Measurements from ENCODE around the gene ANKRD39. TPM values are rescaled to one million over a fixed set of nuclear protein-coding genes. Genes with fewer than 3 reads are reported as not detected.

The ANKRD39 gene
- total RNA-seq, 1 experiment from 2014 or later = 24.4 TPM

DNA sequence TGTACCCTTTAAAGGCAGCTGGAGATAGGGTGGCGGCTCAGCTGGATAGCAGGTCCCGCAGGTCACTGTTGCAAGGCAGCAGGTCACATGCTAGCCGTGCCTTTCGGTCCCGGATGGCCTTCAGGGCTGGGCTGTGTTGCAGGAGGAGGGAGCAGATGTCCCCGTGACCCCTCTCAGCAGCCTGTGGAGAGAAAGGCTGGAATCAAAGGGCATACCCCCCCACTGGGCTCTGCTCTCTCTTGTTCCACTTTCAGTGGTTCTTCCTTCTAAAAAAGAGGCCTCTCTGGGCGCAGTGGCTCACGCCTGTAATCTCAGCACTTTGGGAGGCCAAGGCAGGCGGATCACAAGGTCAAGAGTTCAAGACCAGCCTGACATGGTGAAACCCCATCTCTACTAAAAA lies 9.6 kb downstream of the ANKRD39 start:
- ChIA-PET POLR2A (no interaction called here), CTCF (no interaction called here)
- in situ Hi-C loops (cut with HindIII; ENCODE audit: low pct_unique_long_range_greater_than_20kb, low sequenced_read_pairs) (no loop called here), intact Hi-C loops (cut with micrococcal nuclease; ENCODE audit: unreplicated experiment) (no loop called here)
- BruUV-seq (replicated peaks) = no TSS peak
- no peak for ATAC-seq
- Histone ChIP-seq H3K27me3 (ENCODE audit: control insufficient read depth, insufficient read depth, low read length) (no peaks in the 10 kb centered on the region), H3K36me3 (ENCODE audit: control insufficient read depth, insufficient read depth, low read length) (no peaks in the 10 kb centered on the region), H3K4me1 (ENCODE audit: control insufficient read depth, insufficient read depth, low read length) (no peaks in the 10 kb centered on the region), H3K4me3 (ENCODE audit: low read depth in 2 of 2, low read length in 2 of 2) (no peak overlapping the region), H3K27ac (ENCODE audit: low read length) (no peak overlapping the region), H3K9me3 (ENCODE audit: control insufficient read depth, insufficient read depth, low read depth, low read length) (no peaks in the 10 kb centered on the region)
- TF ChIP-seq SIN3A (IDR thresholded peaks at IDR 0.05; ENCODE audit: borderline replicate concordance, insufficient read depth, low read depth, low read length) (no peak), POLR2AphosphoS5 (IDR thresholded peaks at IDR 0.05; ENCODE audit: low read depth, low read length) (no peak), TCF7L2 (IDR thresholded peaks at IDR 0.05; ENCODE audit: low read depth, low read length) (no peak)
- TF ChIP-seq, protein P1, sequence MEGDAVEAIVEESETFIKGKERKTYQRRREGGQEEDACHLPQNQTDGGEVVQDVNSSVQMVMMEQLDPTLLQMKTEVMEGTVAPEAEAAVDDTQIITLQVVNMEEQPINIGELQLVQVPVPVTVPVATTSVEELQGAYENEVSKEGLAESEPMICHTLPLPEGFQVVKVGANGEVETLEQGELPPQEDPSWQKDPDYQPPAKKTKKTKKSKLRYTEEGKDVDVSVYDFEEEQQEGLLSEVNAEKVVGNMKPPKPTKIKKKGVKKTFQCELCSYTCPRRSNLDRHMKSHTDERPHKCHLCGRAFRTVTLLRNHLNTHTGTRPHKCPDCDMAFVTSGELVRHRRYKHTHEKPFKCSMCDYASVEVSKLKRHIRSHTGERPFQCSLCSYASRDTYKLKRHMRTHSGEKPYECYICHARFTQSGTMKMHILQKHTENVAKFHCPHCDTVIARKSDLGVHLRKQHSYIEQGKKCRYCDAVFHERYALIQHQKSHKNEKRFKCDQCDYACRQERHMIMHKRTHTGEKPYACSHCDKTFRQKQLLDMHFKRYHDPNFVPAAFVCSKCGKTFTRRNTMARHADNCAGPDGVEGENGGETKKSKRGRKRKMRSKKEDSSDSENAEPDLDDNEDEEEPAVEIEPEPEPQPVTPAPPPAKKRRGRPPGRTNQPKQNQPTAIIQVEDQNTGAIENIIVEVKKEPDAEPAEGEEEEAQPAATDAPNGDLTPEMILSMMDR (IDR thresholded peaks at IDR 0.05) = no peak
- TF ChIP-seq, protein P2, sequence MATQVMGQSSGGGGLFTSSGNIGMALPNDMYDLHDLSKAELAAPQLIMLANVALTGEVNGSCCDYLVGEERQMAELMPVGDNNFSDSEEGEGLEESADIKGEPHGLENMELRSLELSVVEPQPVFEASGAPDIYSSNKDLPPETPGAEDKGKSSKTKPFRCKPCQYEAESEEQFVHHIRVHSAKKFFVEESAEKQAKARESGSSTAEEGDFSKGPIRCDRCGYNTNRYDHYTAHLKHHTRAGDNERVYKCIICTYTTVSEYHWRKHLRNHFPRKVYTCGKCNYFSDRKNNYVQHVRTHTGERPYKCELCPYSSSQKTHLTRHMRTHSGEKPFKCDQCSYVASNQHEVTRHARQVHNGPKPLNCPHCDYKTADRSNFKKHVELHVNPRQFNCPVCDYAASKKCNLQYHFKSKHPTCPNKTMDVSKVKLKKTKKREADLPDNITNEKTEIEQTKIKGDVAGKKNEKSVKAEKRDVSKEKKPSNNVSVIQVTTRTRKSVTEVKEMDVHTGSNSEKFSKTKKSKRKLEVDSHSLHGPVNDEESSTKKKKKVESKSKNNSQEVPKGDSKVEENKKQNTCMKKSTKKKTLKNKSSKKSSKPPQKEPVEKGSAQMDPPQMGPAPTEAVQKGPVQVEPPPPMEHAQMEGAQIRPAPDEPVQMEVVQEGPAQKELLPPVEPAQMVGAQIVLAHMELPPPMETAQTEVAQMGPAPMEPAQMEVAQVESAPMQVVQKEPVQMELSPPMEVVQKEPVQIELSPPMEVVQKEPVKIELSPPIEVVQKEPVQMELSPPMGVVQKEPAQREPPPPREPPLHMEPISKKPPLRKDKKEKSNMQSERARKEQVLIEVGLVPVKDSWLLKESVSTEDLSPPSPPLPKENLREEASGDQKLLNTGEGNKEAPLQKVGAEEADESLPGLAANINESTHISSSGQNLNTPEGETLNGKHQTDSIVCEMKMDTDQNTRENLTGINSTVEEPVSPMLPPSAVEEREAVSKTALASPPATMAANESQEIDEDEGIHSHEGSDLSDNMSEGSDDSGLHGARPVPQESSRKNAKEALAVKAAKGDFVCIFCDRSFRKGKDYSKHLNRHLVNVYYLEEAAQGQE (IDR thresholded peaks at IDR 0.05; ENCODE audit: insufficient read depth in 1 of 2, low read depth in 2 of 2, low read length in 1 of 2) = no peak
- no peak for DNase-seq (ENCODE audit: low read depth, low spot score)

DNA sequence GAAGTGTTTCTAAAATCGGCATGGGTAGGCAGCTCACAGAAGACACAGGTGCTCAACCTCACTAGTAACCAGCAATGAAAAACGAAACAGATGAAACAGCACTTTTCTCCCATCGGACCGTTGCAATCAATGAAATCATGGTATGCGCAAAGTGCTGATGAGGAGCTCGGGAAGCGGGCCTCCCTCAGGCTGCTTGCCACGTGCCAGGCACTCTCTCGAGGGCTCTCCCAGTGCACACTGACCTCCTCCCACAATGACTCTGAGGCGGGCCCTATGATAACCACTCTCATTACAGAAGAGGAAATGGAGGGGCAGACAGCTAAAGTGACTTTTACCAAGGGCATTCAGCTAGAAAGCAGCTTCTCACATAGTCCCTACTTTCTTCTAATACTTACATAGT lies 10.2 kb downstream of the ANKRD39 start:
- in situ Hi-C loops (cut with HindIII; ENCODE audit: low pct_unique_long_range_greater_than_20kb, low sequenced_read_pairs) = no loop called here
- no peaks in the 10 kb centered on the region for H3K9me3 ChIP-seq (ENCODE audit: control insufficient read depth, insufficient read depth, low read depth, low read length)
- intact Hi-C loops (cut with micrococcal nuclease; ENCODE audit: unreplicated experiment) = no loop called here
- H3K27me3 ChIP-seq (ENCODE audit: control insufficient read depth, insufficient read depth, low read length) = no peaks in the 10 kb centered on the region
- ATAC-seq (no peak), DNase-seq (ENCODE audit: low read depth, low spot score) (no peak)
- H3K4me1 ChIP-seq (ENCODE audit: control insufficient read depth, insufficient read depth, low read length) = no peaks in the 10 kb centered on the region
- POLR2A ChIA-PET = no interaction called here
- CTCF ChIA-PET = no interaction called here
- BruUV-seq (replicated peaks) = no TSS peak
- no peak overlapping the region for H3K4me3 ChIP-seq (ENCODE audit: low read depth in 2 of 2, low read length in 2 of 2)
- H3K27ac ChIP-seq (ENCODE audit: low read length) = no peak overlapping the region
- no peaks in the 10 kb centered on the region for H3K36me3 ChIP-seq (ENCODE audit: control insufficient read depth, insufficient read depth, low read length)
- TF ChIP-seq, protein P2 (IDR thresholded peaks at IDR 0.05; ENCODE audit: insufficient read depth in 1 of 2, low read depth in 2 of 2, low read length in 1 of 2) = no peak
- TF ChIP-seq TCF7L2 (IDR thresholded peaks at IDR 0.05; ENCODE audit: low read depth, low read length) = no peak
- no peak for TF ChIP-seq POLR2AphosphoS5 (IDR thresholded peaks at IDR 0.05; ENCODE audit: low read depth, low read length)
- TF ChIP-seq, protein P1 (IDR thresholded peaks at IDR 0.05) = no peak
- no peak for TF ChIP-seq SIN3A (IDR thresholded peaks at IDR 0.05; ENCODE audit: borderline replicate concordance, insufficient read depth, low read depth, low read length)
